ENCODE results near the gene E2F2. TPM values are rescaled to one million over a fixed set of nuclear protein-coding genes. Genes with fewer than 3 reads are reported as not detected.

E2F2 gene
- total and polyA plus RNA-seq, 2 of the 13 experiments (the other 11 are each of a cell fraction or from before 2014, with no cell fraction given): 0.65 to 6.6 TPM

GRCh38 chr1:23539698-23540266 is 8.7 kb upstream of the E2F2 start (continued):
- peak; percentile 35; the same call in 1 of the 2 replicates for TF ChIP-seq HOXA3 (CRISPR knock-in tag; IDR thresholded peaks at IDR 0.05)
- TF ChIP-seq KDM2A (CRISPR knock-in tag; IDR thresholded peaks at IDR 0.05; ENCODE audit: borderline replicate concordance, low read depth): peak; percentile 46; the same call in 1 of the 2 replicates
- TF ChIP-seq JDP2 (CRISPR knock-in tag; IDR thresholded peaks at IDR 0.05; ENCODE audit: borderline replicate concordance): no peak
- no peak for TF ChIP-seq LCORL (IDR thresholded peaks at IDR 0.05)
- peak; percentile 54; the same call in 1 of the 2 replicates for TF ChIP-seq LCORL (CRISPR knock-in tag; IDR thresholded peaks at IDR 0.05)
- TF ChIP-seq ZNF414 (CRISPR knock-in tag; IDR thresholded peaks at IDR 0.05): 0 out of 2 replicates have a peak, but pooled peaks have one; percentile 37
- TF ChIP-seq RCOR2 (CRISPR knock-in tag; IDR thresholded peaks at IDR 0.05): 0 out of 2 replicates have a peak, but pooled peaks have one; percentile 36
- peak; percentile 54; the same call in 1 of the 2 replicates for TF ChIP-seq HMGXB3 (CRISPR knock-in tag; IDR thresholded peaks at IDR 0.05; ENCODE audit: borderline replicate concordance)
- TF ChIP-seq TEAD3 (CRISPR knock-in tag; optimal IDR thresholded peaks at IDR 0.05; ENCODE audit: borderline replicate concordance): peak; percentile 38
- TF ChIP-seq SALL1 (CRISPR knock-in tag; IDR thresholded peaks at IDR 0.05): peak; percentile 68; the same call in 1 of the 2 replicates
- peak; percentile 73 for TF ChIP-seq ZBTB33 (CRISPR knock-in tag; IDR thresholded peaks at IDR 0.05)
- peak; percentile 41; the same call in 1 of the 2 replicates for TF ChIP-seq ZNF788 (CRISPR knock-in tag; IDR thresholded peaks at IDR 0.05; ENCODE audit: borderline replicate concordance)
- TF ChIP-seq ZNF18 (CRISPR knock-in tag; IDR thresholded peaks at IDR 0.05; ENCODE audit: insufficient replicate concordance): peak; percentile 25
- TF ChIP-seq MIER2 (CRISPR knock-in tag; IDR thresholded peaks at IDR 0.05): peak; percentile 27; the same call in 1 of the 2 replicates
- TF ChIP-seq HDAC2 (CRISPR knock-in tag; IDR thresholded peaks at IDR 0.05): peak; percentile 49
- 0 out of 2 replicates have a peak, but pooled peaks have one; percentile 24 for TF ChIP-seq ZNF556 (CRISPR knock-in tag; IDR thresholded peaks at IDR 0.05; ENCODE audit: borderline replicate concordance)
- no peak for TF ChIP-seq HNF4G (IDR thresholded peaks at IDR 0.05; ENCODE audit: borderline replicate concordance, low read depth, low read length)
- peak; percentile 54; the same call in 1 of the 2 replicates for TF ChIP-seq HNF4G (CRISPR knock-in tag; IDR thresholded peaks at IDR 0.05; ENCODE audit: borderline replicate concordance, low read depth)
- peak; percentile 21; the same call in 1 of the 2 replicates for TF ChIP-seq SP5 (CRISPR knock-in tag; IDR thresholded peaks at IDR 0.05; ENCODE audit: borderline replicate concordance, low read depth)
- peak; percentile 60; the same call in 1 of the 2 replicates for TF ChIP-seq ZNF501 (CRISPR knock-in tag; IDR thresholded peaks at IDR 0.05)

Data from HepG2 (cell line).